Body of pancreas (tissue), 4 donors: ENCODE data around the gene LPCAT3.

Experiments
- POLR2A ChIP-seq, 3 donors: fragments of 450-650 bp; IDR thresholded peaks; one replicate each; pipeline ENCODE4 v1.6.1; 2016; ENCODE audit warnings: antibody characterized with exemption in 3 of 3, mild to moderate bottlenecking in 2 of 3
- TF ChIP-seq, protein P1 (sequence below), 7 experiments: fragments of 450-650 bp in 4 of 7; fragments of 200-600 bp in 3 of 7; sonication (generic) in 3 of 7; IDR thresholded peaks; one replicate each; pipeline ENCODE4 v1.5.1; 2016 to 2019; ENCODE audit warnings: antibody characterized with exemption in 7 of 7

DNA sequence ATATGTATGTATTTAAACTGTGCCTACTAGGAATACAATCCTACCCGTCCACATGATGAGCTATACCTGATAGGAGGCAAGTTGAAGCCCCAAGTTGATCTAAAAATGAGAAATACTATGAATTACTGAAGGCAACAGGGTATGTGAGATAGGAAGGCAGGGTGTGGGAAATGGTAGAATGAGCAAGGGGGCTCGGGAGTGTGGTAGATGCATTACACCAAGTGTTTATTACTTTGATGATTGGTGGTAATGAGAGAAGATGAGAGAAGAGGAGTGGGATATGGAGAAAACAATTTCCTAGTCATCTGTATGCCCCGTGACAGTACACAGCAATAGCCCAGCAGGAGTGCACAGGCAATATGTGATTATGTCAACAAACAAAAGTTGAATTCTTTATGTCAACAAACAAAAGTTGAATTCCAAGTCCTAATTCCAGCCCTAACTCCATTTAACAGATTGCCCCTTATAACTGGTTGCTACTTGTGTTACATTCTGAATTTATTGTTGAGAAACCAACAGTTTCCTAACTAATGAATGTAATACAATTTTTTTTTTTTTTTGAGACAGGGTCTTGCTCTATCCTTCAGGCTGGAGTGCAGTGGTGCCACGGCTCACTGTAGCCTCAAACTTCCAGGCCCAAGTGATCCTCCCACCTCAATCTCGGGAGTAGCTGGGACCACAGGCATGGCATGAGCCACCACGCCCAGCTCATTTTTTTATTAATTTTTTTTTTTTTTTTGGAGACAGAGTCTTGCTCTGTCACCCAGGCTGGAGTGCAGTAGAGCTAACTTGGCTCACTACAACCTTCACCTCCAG is 2.5 kb downstream of the LPCAT3 start:
- TF ChIP-seq, protein P1, sequence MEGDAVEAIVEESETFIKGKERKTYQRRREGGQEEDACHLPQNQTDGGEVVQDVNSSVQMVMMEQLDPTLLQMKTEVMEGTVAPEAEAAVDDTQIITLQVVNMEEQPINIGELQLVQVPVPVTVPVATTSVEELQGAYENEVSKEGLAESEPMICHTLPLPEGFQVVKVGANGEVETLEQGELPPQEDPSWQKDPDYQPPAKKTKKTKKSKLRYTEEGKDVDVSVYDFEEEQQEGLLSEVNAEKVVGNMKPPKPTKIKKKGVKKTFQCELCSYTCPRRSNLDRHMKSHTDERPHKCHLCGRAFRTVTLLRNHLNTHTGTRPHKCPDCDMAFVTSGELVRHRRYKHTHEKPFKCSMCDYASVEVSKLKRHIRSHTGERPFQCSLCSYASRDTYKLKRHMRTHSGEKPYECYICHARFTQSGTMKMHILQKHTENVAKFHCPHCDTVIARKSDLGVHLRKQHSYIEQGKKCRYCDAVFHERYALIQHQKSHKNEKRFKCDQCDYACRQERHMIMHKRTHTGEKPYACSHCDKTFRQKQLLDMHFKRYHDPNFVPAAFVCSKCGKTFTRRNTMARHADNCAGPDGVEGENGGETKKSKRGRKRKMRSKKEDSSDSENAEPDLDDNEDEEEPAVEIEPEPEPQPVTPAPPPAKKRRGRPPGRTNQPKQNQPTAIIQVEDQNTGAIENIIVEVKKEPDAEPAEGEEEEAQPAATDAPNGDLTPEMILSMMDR (IDR thresholded peaks at IDR 0.05), result no peak
- TF ChIP-seq POLR2A (IDR thresholded peaks at IDR 0.05), result no peak
